Heart left ventricle (tissue), 16 donors: ENCODE results near the gene ITGB4. TPM values are rescaled to one million over a fixed set of nuclear protein-coding genes. Genes with fewer than 3 reads are reported as not detected.

Experiments
- ATAC-seq, 4 donors: fragments of 200-7000 bp; cut with Tn5 transposase; one replicate each; pipeline ENCODE4 v1.9.1; 2020 to 2022; ENCODE audit warnings: moderate library complexity in 4 of 4, mild to moderate bottlenecking in 3 of 4, moderate number of reproducible peaks in 1 of 4
- DNase-seq, 5 donors: peaks; one replicate each; pipeline ENCODE4 v3.0.0-alpha.2; 2020
- H3K27ac ChIP-seq, 12 donors: fragments of 200-600 bp; sonication (generic) in 4 of 12; one replicate each; pipeline versions ENCODE4 v1.5.0 to v1.8.0; 2016 to 2022; ENCODE audit warnings: mild to moderate bottlenecking in 2 of 12
- H3K27me3 ChIP-seq, 9 donors: fragments of 200-600 bp; sonication (generic) in 2 of 9; one replicate each; pipeline versions ENCODE4 v1.5.1 to v1.8.0; 2016 to 2022; ENCODE audit warnings: mild to moderate bottlenecking in 3 of 9
- H3K36me3 ChIP-seq, 9 donors: fragments of 200-600 bp; sonication (generic) in 2 of 9; one replicate each; pipeline versions ENCODE4 v1.5.0 to v1.8.0; 2018 to 2022; ENCODE audit warnings: mild to moderate bottlenecking in 2 of 9
- H3K4me1 ChIP-seq, 12 donors: fragments of 200-600 bp; sonication (generic) in 4 of 12; one replicate each; pipeline versions ENCODE4 v1.5.0 to v1.8.0; 2016 to 2022; ENCODE audit warnings: mild to moderate bottlenecking in 3 of 12
- H3K4me3 ChIP-seq, 12 donors: fragments of 200-600 bp; sonication (generic) in 4 of 12; one replicate each; pipeline versions ENCODE4 v1.5.0 to v1.8.0; 2017 to 2022; ENCODE audit warnings: mild to moderate bottlenecking in 9 of 12, moderate library complexity in 4 of 12
- H3K9me3 ChIP-seq, 12 donors: fragments of 200-600 bp; sonication (generic) in 4 of 12; one replicate each; pipeline versions ENCODE4 v1.5.0 to v1.8.0; 2016 to 2022; ENCODE audit warnings: mild to moderate bottlenecking in 1 of 12
- CTCF ChIP-seq, 12 donors: fragments of 200-600 bp; sonication (generic) in 4 of 12; IDR thresholded peaks; one replicate each; pipeline versions ENCODE4 v1.5.0 to v1.8.0; 2018 to 2022; ENCODE audit warnings: antibody characterized with exemption in 12 of 12, mild to moderate bottlenecking in 5 of 12
- POLR2A ChIP-seq, 2 donors: fragments of 450-650 bp; IDR thresholded peaks; one replicate each; pipeline ENCODE4 v1.6.1; 2017; ENCODE audit warnings: antibody characterized with exemption in 2 of 2, mild to moderate bottlenecking in 2 of 2, moderate library complexity in 2 of 2
- WGBS, 4 donors: extraction: QIAGEN DNeasy Blood & Tissue Kit in 2 of 4; methylation state at CpG; one replicate each; pipeline versions ENCODE4 v1.1.5 to v1.1.7; 2013 to 2018; 5-methylcytosine and 5-hydroxymethylcytosine counted together
- intact Hi-C, 10 donors: fragments of 100-400 bp; cut with DNase I; formaldehyde crosslinking; loops; one replicate each; pipeline versions ENCODE4 v1.11.1 to v1.14.2; 2022
- polyA plus RNA-seq, 2 donors: library from polyadenylated mRNA; stranded (reverse); fragments of 200-250 nt; gene quantifications; one replicate each; pipeline ENCODE4 v1.2.3, GENCODE V29; 2013
- total RNA-seq, 9 donors: library from RNA; depleted of rRNA in 2 of 9; stranded (reverse); fragments of >200 nt in 2 of 9; fragmentation: NEBNext Ultra II Directional in 3 of 9; extraction: Animal tissue kit (Norgen Biotek cat#: 25700) in 3 of 9; gene quantifications; one replicate each; pipeline versions ENCODE4 v1.1.0 to v1.2.4, GENCODE V29; 2016 to 2023
- donor health status: ischemic (EF 13 %, LVEDD 7.1; RV severe dilation, severe dysfunction).
- donor health status: healthy with polysubstance abuse.
- donor health status: DM: no; HTN: yes; CAD: no.
- donor health status: DM: no; HTN: no; CAD: no.
- donor health status: ischemic (EF 25% LVEDD 6.9; RV normal size, moderate dysfunction).
- donor health status: ischemic (EF 25% LVEDD 5.7; RV mildly dilated, moderate dysfunction).
- donor health status: healthy.
- donor health status: DM: yes; HTN: yes; CAD: no.
- donor health status: ischemic (EF 35%, LVEDD 5.7; RV mildly dilated, moderate dysfunction).
- donor health status: nonischemic (EF 11% LVEDD 7.7; RV severe dilation, severe dysfunction).
- donor health status: DM: yes; HTN: yes; CAD: no.
- donor health status: PGD.
- donor health status: ischemic (EF 29% LVEDD 5.4; RV normal size, mild dysfunction).
- donor health status: nonischemic (EF 23%, LVEDD 6.1; RV moderate dilation, normal function).

The ITGB4 gene
- total and polyA plus RNA-seq, 11 donors, result 4.0 to 26.8 (median 10.0) TPM

- Histone ChIP-seq H3K36me3 (peaks cover 0 to 29% (median 25%) of the 10 kb centered on the region in 9 donors), H3K4me1 (peaks cover 8 to 19% (median 15%) of the 10 kb centered on the region in 12 donors), H3K27ac (no peak overlapping the region), H3K9me3 (no peaks in the 10 kb centered on the region), H3K4me3 (no peak overlapping the region), H3K27me3 (no peaks in the 10 kb centered on the region)
- ATAC-seq (no peak), DNase-seq (no peak)
- TF ChIP-seq POLR2A (IDR thresholded peaks at IDR 0.05) (no peak), CTCF (IDR thresholded peaks at IDR 0.05) (peak in 2 of 12 donors; percentile 9 to 28)
- intact Hi-C loops, result loop anchor here in 4 of 10 donors (5.0 to 10.0 kb wide), 3 partner anchors 61 to 123 kb away; partner anchors contain the start of genes TRIM47 (in 2 of the 4) and TRIM65 (in 1 of the 4)
- 72 to 77% (median 75%) methylated on average over 17 of the region's 17 CpGs for WGBS, 4 donors
Measured at GRCh38 chr17:75771334-75772281, 50.3 kb downstream of the ITGB4 start.

GRCh38 chr17:75773121-75773807 is 52.0 kb downstream of the ITGB4 start:
- Histone ChIP-seq H3K36me3 (peaks cover 1 to 46% (median 42%) of the 10 kb centered on the region in 9 donors), H3K9me3 (no peaks in the 10 kb centered on the region), H3K27ac (no peak overlapping the region), H3K27me3 (no peaks in the 10 kb centered on the region), H3K4me1 (peaks cover 10 to 36% (median 29%) of the 10 kb centered on the region in 12 donors), H3K4me3 (no peak overlapping the region)
- DNase-seq, result no peak
- 81 to 85% (median 84%) methylated on average over 11 to 12 of the region's 12 CpGs for WGBS, 4 donors
- TF ChIP-seq POLR2A (IDR thresholded peaks at IDR 0.05), result no peak
- no peak for TF ChIP-seq CTCF (IDR thresholded peaks at IDR 0.05)
- peak in 1 of 4 donors; percentile 4 for ATAC-seq
- intact Hi-C loops, result loop anchor here in 4 of 10 donors (5.0 to 10.0 kb wide), 3 partner anchors 59 to 122 kb away; partner anchors contain the start of genes TRIM47 (in 2 of the 4) and TRIM65 (in 1 of the 4)

GRCh38 chr17:75773808-75774470 is 52.7 kb downstream of the ITGB4 start:
- Histone ChIP-seq H3K9me3 (no peaks in the 10 kb centered on the region), H3K27ac (peak overlapping the region in 1 of 12 donors; percentile 17), H3K4me1 (peaks cover 10 to 39% (median 29%) of the 10 kb centered on the region in 12 donors), H3K27me3 (no peaks in the 10 kb centered on the region), H3K4me3 (no peak overlapping the region), H3K36me3 (peaks cover 8 to 52% (median 48%) of the 10 kb centered on the region in 9 donors)
- peak in 1 of 4 donors; percentile 1 for ATAC-seq
- peak in 1 of 5 donors; percentile 38 for DNase-seq
- WGBS, 4 donors, result 79 to 89% (median 85%) methylated on average over 15 of the region's 15 CpGs
- TF ChIP-seq POLR2A (IDR thresholded peaks at IDR 0.05) (no peak), CTCF (IDR thresholded peaks at IDR 0.05) (no peak)
- intact Hi-C loops, result loop anchor here in 4 of 10 donors (5.0 to 10.0 kb wide), 3 partner anchors 58 to 121 kb away; partner anchors contain the start of genes TRIM47 (in 2 of the 4) and TRIM65 (in 1 of the 4)
